HS-27A (cell line): Measurements from ENCODE around the gene RUVBL2.

ENCODE experiments used
- DNase-seq: peaks from one replicate; pipeline ENCODE4 v3.0.0-alpha.2; 2012; ENCODE audit warnings: low read depth, missing footprints

Gene RUVBL2

GRCh38 chr19:48964205-48965039, 29.3 kb upstream of the RUVBL2 start:
- no peak for DNase-seq

- peak; percentile 91 for DNase-seq
These were observed 28.5 kb upstream of the RUVBL2 start, which contains the start of gene FTL for GRCh38 chr19:48965040-48965805. Gene FTL (plus strand): TSS chr19:48965309. CDS start chr19:48965508, 199 bp downstream.

- no peak for DNase-seq
These were observed 27.7 kb upstream of the RUVBL2 start for GRCh38 chr19:48965806-48966540.

- no peak for DNase-seq
These were observed 26.9 kb upstream of the RUVBL2 start for GRCh38 chr19:48966541-48967345.

GRCh38 chr19:48967346-48968178, 26.1 kb upstream of the RUVBL2 start:
- DNase-seq, result no peak

- no peak for DNase-seq
These were observed 25.5 kb upstream of the RUVBL2 start for GRCh38 chr19:48968179-48968661.

- DNase-seq, result no peak
These were observed 24.9 kb upstream of the RUVBL2 start for GRCh38 chr19:48968813-48969218.

GRCh38 chr19:48969276-48970138, 24.2 kb upstream of the RUVBL2 start:
- no peak for DNase-seq

GRCh38 chr19:48970139-48970766, 23.4 kb upstream of the RUVBL2 start:
- no peak for DNase-seq

- no peak for DNase-seq
These were observed 22.7 kb upstream of the RUVBL2 start for GRCh38 chr19:48970923-48971395.

GRCh38 chr19:48975947-48976847, 17.5 kb upstream of the RUVBL2 start:
- no peak for DNase-seq

- DNase-seq, result no peak
These were observed 16.6 kb upstream of the RUVBL2 start for GRCh38 chr19:48977061-48977460.

GRCh38 chr19:48982280-48982679, 11.4 kb upstream of the RUVBL2 start:
- no peak for DNase-seq

- DNase-seq, result no peak
These were observed 8.0 kb upstream of the RUVBL2 start for GRCh38 chr19:48985711-48986110.

- DNase-seq, result no peak
These were observed 7.5 kb upstream of the RUVBL2 start for GRCh38 chr19:48986211-48986610.

- no peak for DNase-seq
These were observed 6.4 kb upstream of the RUVBL2 start for GRCh38 chr19:48987323-48987722.

- no peak for DNase-seq
These were observed 5.4 kb upstream of the RUVBL2 start for GRCh38 chr19:48988286-48988685.

- no peak for DNase-seq
These were observed 4.8 kb upstream of the RUVBL2 start for GRCh38 chr19:48988860-48989259.
